Measurements from ENCODE around the gene FBXO36.

The FBXO36 gene

DNA sequence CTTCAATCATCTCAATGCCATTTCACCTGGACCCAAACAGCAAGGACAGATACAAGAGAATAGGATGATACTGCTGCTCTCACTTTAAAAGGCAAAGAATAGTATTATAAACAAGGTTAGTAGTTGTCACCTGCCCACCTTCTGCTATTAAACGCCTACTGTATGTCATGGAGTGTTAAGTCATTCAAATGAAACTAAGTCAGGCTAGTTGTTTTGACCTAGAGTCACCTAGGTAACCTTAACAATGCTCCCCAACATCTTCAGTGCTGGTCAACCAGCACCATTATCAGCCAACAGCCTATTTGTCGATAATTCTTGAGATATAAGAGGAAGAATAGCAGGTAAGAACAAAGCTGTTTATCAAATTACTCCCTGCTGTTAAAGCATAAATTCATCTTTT lies 39.7 kb upstream of the FBXO36 start:
- DNase-seq (ENCODE audit: low read depth): no peak
- TF ChIP-seq, protein P1, sequence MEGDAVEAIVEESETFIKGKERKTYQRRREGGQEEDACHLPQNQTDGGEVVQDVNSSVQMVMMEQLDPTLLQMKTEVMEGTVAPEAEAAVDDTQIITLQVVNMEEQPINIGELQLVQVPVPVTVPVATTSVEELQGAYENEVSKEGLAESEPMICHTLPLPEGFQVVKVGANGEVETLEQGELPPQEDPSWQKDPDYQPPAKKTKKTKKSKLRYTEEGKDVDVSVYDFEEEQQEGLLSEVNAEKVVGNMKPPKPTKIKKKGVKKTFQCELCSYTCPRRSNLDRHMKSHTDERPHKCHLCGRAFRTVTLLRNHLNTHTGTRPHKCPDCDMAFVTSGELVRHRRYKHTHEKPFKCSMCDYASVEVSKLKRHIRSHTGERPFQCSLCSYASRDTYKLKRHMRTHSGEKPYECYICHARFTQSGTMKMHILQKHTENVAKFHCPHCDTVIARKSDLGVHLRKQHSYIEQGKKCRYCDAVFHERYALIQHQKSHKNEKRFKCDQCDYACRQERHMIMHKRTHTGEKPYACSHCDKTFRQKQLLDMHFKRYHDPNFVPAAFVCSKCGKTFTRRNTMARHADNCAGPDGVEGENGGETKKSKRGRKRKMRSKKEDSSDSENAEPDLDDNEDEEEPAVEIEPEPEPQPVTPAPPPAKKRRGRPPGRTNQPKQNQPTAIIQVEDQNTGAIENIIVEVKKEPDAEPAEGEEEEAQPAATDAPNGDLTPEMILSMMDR (IDR thresholded peaks at IDR 0.05; ENCODE audit: low read depth, low read length, missing control alignments): no peak
- no peak overlapping the region for H3K4me3 ChIP-seq (ENCODE audit: low read depth, low read length)

DNA sequence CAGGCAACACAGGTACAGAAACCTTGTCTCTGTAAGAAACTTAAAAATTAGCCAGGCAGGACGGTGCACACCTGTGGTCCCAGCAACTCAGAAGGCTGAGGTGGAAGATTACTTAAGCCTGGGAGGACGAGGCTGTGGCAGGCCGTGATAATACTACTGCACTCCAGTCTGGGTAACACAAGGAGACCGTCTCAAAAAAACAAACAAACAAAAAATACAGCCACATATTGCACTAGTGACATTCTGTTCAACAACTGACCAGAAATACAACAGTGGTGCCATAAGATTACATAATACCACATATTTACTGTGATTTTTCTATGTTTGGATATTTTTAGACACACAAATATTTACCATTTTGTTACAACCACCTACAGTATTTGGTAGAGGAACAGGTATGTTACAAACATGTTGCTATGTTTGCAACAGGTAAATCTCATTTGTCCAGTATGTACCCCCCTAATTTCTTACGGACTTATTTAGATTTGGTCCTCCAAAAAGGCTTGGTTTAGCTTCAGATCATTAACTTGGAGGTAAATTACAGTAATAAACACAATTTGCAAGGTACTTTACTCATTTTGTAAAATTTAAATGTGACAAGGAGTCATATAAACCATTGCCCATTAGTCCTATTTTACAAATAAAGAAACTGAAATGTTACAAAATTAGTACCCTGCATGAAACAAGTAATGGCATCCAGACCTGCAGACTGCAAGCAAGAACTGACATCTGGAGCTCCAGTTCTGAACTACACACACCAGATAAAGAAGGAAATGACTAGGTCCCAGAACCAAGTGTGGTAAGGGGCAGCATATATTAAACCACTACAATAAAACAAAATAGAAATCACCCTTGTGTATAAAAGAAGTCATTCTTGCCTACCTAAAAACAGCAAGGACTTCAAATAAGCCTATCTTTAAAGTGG lies 37.3 kb upstream of the FBXO36 start:
- TF ChIP-seq, protein P1 (IDR thresholded peaks at IDR 0.05; ENCODE audit: low read depth, low read length, missing control alignments): no peak
- peak; percentile 37 for DNase-seq (ENCODE audit: low read depth)
- no peak overlapping the region for H3K4me3 ChIP-seq (ENCODE audit: low read depth, low read length)

DNA sequence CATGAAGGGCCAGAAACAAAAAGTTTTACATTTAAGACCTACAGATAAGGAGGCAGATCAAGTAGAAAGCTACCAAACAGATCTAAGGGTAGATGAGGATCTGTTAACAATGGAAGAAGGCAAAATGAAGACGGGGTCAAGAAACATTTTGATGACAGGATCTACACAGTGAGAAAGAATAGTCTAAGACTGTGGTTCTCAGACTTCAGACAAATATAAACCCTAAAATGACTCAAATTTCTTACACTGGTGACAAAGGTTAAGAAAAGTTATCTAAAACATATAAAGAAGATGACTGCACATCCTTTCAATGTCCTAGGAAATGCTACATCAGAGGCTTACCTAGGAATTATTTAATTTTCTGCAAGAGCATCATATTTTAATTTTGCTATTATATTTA lies 34.9 kb upstream of the FBXO36 start:
- no peak for DNase-seq (ENCODE audit: low read depth)
- no peak overlapping the region for H3K4me3 ChIP-seq (ENCODE audit: low read depth, low read length)
- TF ChIP-seq, protein P1 (IDR thresholded peaks at IDR 0.05; ENCODE audit: low read depth, low read length, missing control alignments): no peak

DNA sequence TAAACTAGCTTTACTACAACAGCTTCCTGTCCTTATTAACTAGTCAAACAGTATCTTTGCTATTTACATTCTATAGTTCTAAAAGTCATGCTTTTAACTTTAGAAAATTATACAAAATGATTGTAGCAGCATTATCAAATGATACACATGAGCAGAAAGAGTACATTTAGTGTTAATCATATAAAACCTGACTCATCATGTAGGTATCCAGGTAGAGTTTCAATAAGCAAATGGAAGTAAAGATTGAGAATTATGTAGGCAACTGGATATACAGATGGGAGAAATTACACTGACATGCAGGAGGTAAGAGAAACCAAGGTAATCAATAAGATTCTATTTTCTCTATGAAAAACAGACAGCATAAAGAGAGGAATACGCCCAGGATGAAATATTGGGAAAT lies 34.3 kb upstream of the FBXO36 start:
- TF ChIP-seq, protein P1 (IDR thresholded peaks at IDR 0.05; ENCODE audit: low read depth, low read length, missing control alignments): no peak
- no peak for DNase-seq (ENCODE audit: low read depth)
- no peak overlapping the region for H3K4me3 ChIP-seq (ENCODE audit: low read depth, low read length)

DNA sequence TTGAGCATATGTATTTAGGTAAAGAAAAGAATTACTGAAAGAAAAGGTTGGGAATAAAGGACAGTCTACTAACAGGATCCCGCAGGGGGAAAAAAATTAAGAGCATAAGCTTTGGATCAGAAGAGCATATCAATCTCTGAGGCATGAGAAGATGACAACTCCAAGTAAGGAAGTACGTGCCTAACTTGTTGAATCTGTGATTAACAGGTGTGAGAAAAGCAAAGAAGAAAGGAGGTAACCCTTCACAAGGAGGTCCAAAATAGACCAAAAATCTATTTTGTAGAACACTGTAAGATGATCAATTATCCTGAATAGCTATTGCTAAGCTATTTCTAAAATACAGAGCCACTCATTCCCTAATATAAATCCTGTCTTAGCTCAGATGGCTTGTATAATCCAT lies 33.3 kb upstream of the FBXO36 start:
- TF ChIP-seq, protein P1 (IDR thresholded peaks at IDR 0.05; ENCODE audit: low read depth, low read length, missing control alignments): no peak
- DNase-seq (ENCODE audit: low read depth): no peak
- H3K4me3 ChIP-seq (ENCODE audit: low read depth, low read length): no peak overlapping the region

DNA sequence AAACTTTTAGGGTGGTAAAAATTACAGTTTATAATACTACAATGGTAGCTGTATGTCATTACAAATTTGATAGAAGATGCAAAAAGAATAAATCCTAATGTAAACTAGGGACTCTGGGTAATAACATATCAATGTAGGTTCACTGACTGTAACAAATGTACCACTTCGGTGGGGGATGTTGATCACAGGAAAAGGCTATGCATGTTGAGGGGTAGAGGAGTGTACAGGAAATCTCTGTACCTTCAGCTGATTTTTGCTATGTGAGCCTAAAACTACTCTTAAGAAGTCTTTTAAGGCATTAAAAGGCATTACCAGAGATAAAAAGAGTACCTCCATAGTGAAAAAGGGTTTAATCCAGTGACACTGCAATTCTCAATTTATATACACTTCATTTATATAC lies 25.4 kb upstream of the FBXO36 start:
- TF ChIP-seq, protein P1 (IDR thresholded peaks at IDR 0.05; ENCODE audit: low read depth, low read length, missing control alignments): no peak
- no peak for DNase-seq (ENCODE audit: low read depth)
- no peak overlapping the region for H3K4me3 ChIP-seq (ENCODE audit: low read depth, low read length)

DNA sequence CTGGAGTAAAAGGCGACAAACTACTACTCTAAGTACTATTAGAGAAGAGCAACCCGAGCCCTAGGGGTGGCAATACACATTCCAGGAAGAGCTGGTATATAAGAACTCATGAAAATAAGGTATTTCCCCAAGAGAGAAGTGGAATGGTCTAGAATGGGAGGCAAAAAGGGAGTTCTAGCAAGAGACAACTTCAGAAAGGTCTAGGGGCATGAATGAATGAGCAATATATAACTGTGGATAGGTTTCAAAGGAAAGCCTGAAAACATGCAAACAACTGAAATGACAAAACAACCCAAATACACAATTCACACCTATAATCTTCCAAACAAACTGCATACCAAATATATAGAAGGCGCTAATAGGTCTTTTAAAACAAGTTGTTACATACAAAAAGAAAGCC lies 22.7 kb upstream of the FBXO36 start:
- no peak overlapping the region for H3K4me3 ChIP-seq (ENCODE audit: low read depth, low read length)
- no peak for DNase-seq (ENCODE audit: low read depth)
- TF ChIP-seq, protein P1 (IDR thresholded peaks at IDR 0.05; ENCODE audit: low read depth, low read length, missing control alignments): no peak
